HL-60 (cell line): ENCODE results near the gene SYP.

ENCODE experiments used
- DNase-seq, 2 experiments: peaks; one replicate each; pipeline ENCODE4 v3.0.0-alpha.2; 2010 to 2020; ENCODE audit warnings: low read depth in 1 of 2, low spot score in 1 of 2
- H3K27ac ChIP-seq: fragments of 250-450 bp; sonication (Bioruptor Pico); replicated peaks from 2 replicates; pipeline ENCODE4 v1.5.1; 2020; ENCODE audit warnings: mild to moderate bottlenecking, moderate library complexity
- H3K27me3 ChIP-seq: fragments of 250-450 bp; sonication (Bioruptor Pico); 2 replicates; pipeline ENCODE4 v1.5.1; 2021; ENCODE audit warnings: mild to moderate bottlenecking, moderate library complexity; ENCODE audit not compliant: insufficient read depth, poor library complexity, severe bottlenecking
- H3K4me3 ChIP-seq: replicated peaks from 2 replicates; pipeline ENCODE4 v1.5.1; 2011; ENCODE audit warnings: mild to moderate bottlenecking, control low read depth, low read length; ENCODE audit not compliant: insufficient read depth
- GABPA ChIP-seq: IDR thresholded peaks from 2 replicates; pipeline ENCODE4 v1.6.1; 2012; ENCODE audit warnings: low read depth
- POLR2AphosphoS5 ChIP-seq: IDR thresholded peaks from 2 replicates; pipeline ENCODE4 v1.6.1; 2012; ENCODE audit warnings: low read depth
- SPI1 ChIP-seq: IDR thresholded peaks from 2 replicates; pipeline ENCODE4 v1.6.1; 2012; ENCODE audit warnings: low read depth, mild to moderate bottlenecking, borderline replicate concordance
- TF ChIP-seq, protein P1 (sequence below): IDR thresholded peaks from 2 replicates; pipeline ENCODE4 v1.6.1; 2012; ENCODE audit warnings: low read depth; ENCODE audit not compliant: insufficient replicate concordance
- TF ChIP-seq, protein P2 (sequence below): IDR thresholded peaks from one replicate; pipeline ENCODE4 v1.5.1; 2011; ENCODE audit warnings: low read length, control low read depth, inconsistent platforms; ENCODE audit not compliant: insufficient read depth

The SYP gene

DNA sequence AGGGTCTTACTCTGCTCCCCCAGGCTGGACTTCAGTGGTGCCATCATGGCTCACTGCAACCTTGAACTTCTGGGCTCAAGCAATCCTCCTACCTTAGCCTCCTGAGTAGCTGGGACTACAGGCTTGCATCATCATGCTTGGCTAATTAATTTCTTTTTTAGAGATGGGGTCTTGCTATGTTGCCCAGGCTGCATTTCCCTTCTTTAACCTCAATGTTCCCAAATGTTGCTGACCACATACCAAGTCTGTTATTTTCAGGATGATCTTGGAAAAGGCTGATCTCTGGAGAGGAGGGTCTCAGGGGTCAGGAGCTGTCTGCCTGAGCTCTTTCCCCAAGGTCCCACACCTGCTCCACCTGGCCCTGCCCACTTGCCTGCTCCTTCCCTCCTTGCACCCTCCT lies 20.1 kb upstream of the SYP start:
- no peak for DNase-seq
- TF ChIP-seq SPI1 = no peak
- Histone ChIP-seq H3K27ac (no peak overlapping the region), H3K4me3 (no peak overlapping the region), H3K27me3 (no peaks in the 10 kb centered on the region)

DNA sequence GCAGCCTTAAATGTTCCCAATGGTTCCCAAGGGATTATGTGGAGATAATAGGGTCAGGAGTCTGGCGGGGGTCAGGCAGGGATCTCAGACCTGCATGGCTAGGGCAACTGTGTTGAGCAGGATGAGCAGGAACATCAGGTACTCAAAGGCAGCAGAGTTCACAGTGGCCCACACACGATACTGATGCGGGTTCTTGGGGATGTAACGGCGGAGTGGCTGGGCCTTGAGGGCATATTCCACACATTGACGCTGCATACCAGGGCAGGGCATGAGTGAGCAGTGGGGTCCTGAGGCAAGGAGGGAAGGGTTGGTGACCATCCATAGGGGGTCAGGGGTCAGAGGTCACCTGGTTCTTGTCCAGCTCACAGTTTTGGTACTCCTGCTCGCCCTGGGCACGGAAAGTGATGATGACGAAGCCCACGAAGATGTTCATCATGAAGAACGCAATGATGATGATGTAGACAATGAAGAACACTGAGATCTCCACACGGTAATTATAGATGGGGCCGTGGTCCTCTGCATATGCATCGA lies 15.1 kb upstream of the SYP start:
- Histone ChIP-seq H3K27ac (no peak overlapping the region), H3K4me3 (no peak overlapping the region), H3K27me3 (no peaks in the 10 kb centered on the region)
- TF ChIP-seq, protein P1, sequence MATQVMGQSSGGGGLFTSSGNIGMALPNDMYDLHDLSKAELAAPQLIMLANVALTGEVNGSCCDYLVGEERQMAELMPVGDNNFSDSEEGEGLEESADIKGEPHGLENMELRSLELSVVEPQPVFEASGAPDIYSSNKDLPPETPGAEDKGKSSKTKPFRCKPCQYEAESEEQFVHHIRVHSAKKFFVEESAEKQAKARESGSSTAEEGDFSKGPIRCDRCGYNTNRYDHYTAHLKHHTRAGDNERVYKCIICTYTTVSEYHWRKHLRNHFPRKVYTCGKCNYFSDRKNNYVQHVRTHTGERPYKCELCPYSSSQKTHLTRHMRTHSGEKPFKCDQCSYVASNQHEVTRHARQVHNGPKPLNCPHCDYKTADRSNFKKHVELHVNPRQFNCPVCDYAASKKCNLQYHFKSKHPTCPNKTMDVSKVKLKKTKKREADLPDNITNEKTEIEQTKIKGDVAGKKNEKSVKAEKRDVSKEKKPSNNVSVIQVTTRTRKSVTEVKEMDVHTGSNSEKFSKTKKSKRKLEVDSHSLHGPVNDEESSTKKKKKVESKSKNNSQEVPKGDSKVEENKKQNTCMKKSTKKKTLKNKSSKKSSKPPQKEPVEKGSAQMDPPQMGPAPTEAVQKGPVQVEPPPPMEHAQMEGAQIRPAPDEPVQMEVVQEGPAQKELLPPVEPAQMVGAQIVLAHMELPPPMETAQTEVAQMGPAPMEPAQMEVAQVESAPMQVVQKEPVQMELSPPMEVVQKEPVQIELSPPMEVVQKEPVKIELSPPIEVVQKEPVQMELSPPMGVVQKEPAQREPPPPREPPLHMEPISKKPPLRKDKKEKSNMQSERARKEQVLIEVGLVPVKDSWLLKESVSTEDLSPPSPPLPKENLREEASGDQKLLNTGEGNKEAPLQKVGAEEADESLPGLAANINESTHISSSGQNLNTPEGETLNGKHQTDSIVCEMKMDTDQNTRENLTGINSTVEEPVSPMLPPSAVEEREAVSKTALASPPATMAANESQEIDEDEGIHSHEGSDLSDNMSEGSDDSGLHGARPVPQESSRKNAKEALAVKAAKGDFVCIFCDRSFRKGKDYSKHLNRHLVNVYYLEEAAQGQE = no peak
- no peak for TF ChIP-seq GABPA
- TF ChIP-seq SPI1 = no peak
- TF ChIP-seq POLR2AphosphoS5 = no peak
- DNase-seq = no peak

GRCh38 chrX:49214416-49214815 lies 14.4 kb upstream of the SYP start:
- H3K4me3 ChIP-seq = no peak overlapping the region
- TF ChIP-seq POLR2AphosphoS5 = no peak
- TF ChIP-seq GABPA = no peak
- TF ChIP-seq, protein P1 = no peak
- TF ChIP-seq, protein P2, sequence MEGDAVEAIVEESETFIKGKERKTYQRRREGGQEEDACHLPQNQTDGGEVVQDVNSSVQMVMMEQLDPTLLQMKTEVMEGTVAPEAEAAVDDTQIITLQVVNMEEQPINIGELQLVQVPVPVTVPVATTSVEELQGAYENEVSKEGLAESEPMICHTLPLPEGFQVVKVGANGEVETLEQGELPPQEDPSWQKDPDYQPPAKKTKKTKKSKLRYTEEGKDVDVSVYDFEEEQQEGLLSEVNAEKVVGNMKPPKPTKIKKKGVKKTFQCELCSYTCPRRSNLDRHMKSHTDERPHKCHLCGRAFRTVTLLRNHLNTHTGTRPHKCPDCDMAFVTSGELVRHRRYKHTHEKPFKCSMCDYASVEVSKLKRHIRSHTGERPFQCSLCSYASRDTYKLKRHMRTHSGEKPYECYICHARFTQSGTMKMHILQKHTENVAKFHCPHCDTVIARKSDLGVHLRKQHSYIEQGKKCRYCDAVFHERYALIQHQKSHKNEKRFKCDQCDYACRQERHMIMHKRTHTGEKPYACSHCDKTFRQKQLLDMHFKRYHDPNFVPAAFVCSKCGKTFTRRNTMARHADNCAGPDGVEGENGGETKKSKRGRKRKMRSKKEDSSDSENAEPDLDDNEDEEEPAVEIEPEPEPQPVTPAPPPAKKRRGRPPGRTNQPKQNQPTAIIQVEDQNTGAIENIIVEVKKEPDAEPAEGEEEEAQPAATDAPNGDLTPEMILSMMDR = no peak
- TF ChIP-seq SPI1 = no peak
- no peak for DNase-seq
- H3K27ac ChIP-seq = no peak overlapping the region
- H3K27me3 ChIP-seq = no peaks in the 10 kb centered on the region

DNA sequence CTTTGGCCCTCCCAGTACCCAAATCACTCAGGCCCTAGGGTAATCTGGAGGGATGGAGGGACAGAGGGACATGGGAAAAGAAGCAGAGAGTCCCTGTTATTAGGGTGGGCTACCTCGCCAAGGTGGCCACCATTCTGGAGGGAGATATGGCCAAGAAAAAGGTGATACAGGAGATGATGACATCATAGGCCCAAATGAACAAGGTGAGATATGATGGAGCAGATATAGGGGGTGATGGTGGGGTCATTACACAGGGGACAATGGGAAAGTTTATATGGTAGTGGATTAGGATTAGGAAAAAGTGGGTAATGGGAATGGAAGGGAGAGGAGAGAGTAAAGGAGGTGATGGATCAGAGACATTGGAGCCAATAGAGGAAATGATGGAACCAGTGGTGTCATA lies 12.9 kb upstream of the SYP start:
- no peaks in the 10 kb centered on the region for H3K27me3 ChIP-seq
- no peak for TF ChIP-seq POLR2AphosphoS5
- TF ChIP-seq GABPA = no peak
- TF ChIP-seq, protein P2 = no peak
- no peak for TF ChIP-seq SPI1
- no peak overlapping the region for H3K27ac ChIP-seq
- DNase-seq = no peak
- no peak overlapping the region for H3K4me3 ChIP-seq

GRCh38 chrX:49212209-49212608 lies 12.2 kb upstream of the SYP start:
- no peaks in the 10 kb centered on the region for H3K27me3 ChIP-seq
- no peak overlapping the region for H3K27ac ChIP-seq
- H3K4me3 ChIP-seq = no peak overlapping the region
- DNase-seq = no peak
- no peak for TF ChIP-seq GABPA
- TF ChIP-seq SPI1 = no peak
- TF ChIP-seq POLR2AphosphoS5 = no peak
- TF ChIP-seq, protein P1 = no peak
- TF ChIP-seq, protein P2 = no peak
